ENCODE data around the gene PIM2. TPM values are rescaled to one million over a fixed set of nuclear protein-coding genes. Genes with fewer than 3 reads are reported as not detected.

PIM2 gene
- total RNA-seq: 10 to 100 TPM; 17.3 to 24.8 (median 19.1) TPM

DNA sequence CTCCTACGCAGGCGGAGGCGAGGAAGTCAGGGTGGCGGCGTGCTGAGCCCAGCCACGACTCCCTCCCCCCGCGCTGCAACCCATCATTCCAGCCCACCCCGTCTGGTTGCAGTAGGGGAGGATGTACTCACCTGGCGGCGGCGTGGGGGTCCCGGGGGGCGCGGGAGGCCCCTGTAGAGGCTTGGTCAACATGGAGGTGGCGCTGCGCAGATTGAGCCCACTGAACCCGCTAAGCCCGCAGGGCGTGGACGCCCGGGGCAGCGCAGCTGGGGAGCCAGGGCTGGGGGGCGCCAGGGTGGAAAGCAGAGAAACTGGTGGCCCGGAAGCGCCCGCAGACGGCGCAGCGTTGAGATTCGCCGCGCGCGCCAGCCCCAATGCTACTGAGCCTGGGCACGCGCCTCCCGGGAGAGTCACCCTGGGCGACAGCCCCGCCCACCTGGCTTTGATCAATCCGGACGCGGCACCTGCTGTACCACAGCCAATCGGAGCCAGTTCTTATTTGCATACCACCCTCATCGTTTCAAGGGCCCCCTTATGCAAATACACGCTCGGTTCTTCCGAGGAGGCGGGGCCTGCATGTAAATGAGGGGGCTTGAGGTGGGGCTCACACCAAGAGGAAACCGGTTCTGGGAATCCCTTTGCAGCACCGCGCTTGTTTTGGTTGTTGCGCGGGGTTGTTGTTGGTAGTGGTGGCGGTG, at the start of gene PIM2:
Gene PIM2, minus strand, starts transcription at position 382 of the 698 bp plus-strand sequence. Its CDS starts 190 bp downstream, at position 192.
- Histone ChIP-seq H3K27me3 (no peaks in the 10 kb centered on the region), H3K4me1 (peaks cover 0 to 7% (median 3%) of the 10 kb centered on the region in 4 donors), H3K9me3 (no peaks in the 10 kb centered on the region), H3K36me3 (peaks cover 0 to 20% (median 0%) of the 10 kb centered on the region in 3 donors), H3K27ac (peak within 1 kb of the TSS; percentile 84 to 93 (median 90)), H3K4me3 (peak within 1 kb of the TSS; percentile 72 to 84 (median 77))
- peak; percentile 89 to 97 (median 91) for DNase-seq
- TF ChIP-seq, protein P1, sequence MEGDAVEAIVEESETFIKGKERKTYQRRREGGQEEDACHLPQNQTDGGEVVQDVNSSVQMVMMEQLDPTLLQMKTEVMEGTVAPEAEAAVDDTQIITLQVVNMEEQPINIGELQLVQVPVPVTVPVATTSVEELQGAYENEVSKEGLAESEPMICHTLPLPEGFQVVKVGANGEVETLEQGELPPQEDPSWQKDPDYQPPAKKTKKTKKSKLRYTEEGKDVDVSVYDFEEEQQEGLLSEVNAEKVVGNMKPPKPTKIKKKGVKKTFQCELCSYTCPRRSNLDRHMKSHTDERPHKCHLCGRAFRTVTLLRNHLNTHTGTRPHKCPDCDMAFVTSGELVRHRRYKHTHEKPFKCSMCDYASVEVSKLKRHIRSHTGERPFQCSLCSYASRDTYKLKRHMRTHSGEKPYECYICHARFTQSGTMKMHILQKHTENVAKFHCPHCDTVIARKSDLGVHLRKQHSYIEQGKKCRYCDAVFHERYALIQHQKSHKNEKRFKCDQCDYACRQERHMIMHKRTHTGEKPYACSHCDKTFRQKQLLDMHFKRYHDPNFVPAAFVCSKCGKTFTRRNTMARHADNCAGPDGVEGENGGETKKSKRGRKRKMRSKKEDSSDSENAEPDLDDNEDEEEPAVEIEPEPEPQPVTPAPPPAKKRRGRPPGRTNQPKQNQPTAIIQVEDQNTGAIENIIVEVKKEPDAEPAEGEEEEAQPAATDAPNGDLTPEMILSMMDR (IDR thresholded peaks at IDR 0.05): no peak
- peak; percentile 90 to 97 for TF ChIP-seq POLR2A (IDR thresholded peaks at IDR 0.05)

DNA sequence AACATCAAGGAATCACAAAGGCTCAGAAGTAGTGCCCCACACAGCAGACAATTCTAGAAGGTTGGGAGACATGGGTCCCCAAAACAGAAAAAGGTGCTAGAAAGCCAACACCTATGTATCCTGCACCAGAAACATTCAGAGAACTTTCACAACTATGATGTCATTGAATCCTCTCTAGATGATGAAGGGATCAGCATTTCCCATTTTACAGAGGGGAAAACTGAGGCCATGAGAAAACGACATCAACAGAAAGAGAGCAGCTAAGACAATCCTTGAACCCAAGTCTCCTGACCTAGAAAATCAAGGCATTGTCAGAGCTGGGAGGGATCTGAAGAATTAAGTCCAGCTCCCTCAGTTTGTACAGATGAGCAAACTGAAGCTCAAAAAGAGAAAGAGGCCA, 49.6 kb upstream of the PIM2 start:
- Histone ChIP-seq H3K36me3 (no peaks in the 10 kb centered on the region), H3K27me3 (no peaks in the 10 kb centered on the region), H3K4me1 (no peaks in the 10 kb centered on the region), H3K4me3 (no peak overlapping the region), H3K27ac (no peak overlapping the region), H3K9me3 (no peaks in the 10 kb centered on the region)
- no peak for DNase-seq
- TF ChIP-seq, protein P1 (IDR thresholded peaks at IDR 0.05): no peak
- no peak for TF ChIP-seq POLR2A (IDR thresholded peaks at IDR 0.05)

DNA sequence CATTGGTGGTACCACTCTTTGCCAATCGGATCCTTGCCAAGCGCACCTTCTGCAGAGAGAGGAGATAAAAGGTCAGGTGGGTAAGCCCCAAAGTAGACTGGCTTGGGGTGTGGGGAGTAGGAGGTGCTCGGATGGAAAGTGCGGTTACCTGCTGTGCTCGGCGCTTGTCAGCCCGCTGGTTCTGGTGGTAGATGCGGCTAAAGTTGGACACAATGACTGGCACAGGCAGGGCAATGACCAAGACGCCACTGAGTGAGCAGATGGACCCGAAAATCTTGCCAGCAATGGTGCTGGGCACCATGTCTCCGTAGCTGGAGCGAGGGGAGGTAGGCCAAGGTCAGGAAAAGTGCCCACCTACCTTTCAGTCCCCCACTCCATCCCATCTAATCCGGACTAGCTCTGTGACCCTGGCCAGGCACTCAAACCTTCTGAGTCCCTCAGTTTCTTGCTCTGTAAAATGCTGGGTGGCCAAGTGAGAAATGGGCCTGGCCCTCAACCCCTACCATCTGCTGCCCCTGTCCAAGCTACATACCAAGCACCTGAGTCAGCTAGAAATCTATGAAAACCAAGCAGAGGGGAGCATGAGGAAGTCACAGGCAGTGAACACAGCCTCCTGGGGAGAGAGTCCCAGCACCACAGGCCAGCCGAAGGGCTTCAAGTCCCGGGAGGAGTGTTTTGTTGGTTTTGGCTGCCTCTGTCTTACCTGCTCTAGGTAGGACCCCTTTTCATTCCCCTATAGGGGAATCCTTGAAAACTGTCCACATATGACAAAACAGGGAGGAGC, 48.2 kb upstream of the PIM2 start:
- no peaks in the 10 kb centered on the region for H3K36me3 ChIP-seq
- no peak overlapping the region for H3K4me3 ChIP-seq
- TF ChIP-seq, protein P1 (IDR thresholded peaks at IDR 0.05): no peak
- no peak for TF ChIP-seq POLR2A (IDR thresholded peaks at IDR 0.05)
- H3K9me3 ChIP-seq: no peaks in the 10 kb centered on the region
- DNase-seq: no peak
- no peak overlapping the region for H3K27ac ChIP-seq
- H3K4me1 ChIP-seq: no peaks in the 10 kb centered on the region
- no peaks in the 10 kb centered on the region for H3K27me3 ChIP-seq

DNA sequence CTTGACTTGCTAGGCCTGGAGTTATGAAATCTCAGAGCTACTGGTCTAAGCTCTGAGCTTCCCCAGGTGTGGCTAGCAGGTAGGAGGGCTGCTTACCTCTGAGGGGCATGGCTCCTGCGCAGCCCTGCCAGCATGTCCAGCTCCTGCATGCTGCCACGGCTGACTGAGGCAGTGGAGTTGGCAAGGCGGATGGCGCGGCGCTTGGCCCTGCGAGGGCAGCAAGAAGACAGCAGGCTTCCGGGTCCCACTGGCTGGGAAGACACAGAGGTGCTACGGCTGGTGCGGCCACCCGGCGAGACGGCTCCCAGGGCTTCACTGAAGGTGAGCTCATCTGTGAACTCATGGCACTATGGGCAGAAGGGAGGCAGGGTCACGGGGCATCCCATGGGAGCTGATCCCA, 47.1 kb upstream of the PIM2 start:
- H3K9me3 ChIP-seq: no peaks in the 10 kb centered on the region
- TF ChIP-seq, protein P1 (IDR thresholded peaks at IDR 0.05): no peak
- no peak for TF ChIP-seq POLR2A (IDR thresholded peaks at IDR 0.05)
- H3K27ac ChIP-seq: no peak overlapping the region
- no peaks in the 10 kb centered on the region for H3K27me3 ChIP-seq
- no peaks in the 10 kb centered on the region for H3K4me1 ChIP-seq
- no peak overlapping the region for H3K4me3 ChIP-seq
- DNase-seq: no peak
- H3K36me3 ChIP-seq: no peaks in the 10 kb centered on the region

DNA sequence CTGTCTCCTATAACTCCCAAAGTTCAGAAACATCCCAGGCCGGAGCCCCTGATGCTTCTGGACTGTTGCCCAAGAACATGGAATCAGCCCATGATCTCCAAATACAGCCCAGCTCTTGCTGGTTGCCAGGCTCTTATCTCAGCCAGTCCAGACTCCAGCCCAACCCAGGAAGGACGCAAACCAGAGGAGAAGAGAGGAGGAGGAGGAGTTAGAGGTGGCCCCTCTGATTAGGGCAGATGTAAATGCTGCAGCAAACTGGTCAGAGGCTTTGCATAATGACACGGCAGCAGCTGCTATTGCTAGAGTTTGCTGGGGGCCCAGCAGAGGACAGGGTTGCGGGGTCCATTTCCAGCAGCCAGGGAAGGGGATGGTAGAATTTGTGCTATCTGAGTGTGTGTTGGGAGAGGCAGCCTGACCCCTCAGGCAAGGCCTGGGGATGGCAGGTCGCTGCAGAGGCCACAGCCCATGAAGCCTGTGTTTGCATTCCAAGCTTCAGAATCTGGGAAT, 42.8 kb upstream of the PIM2 start:
- no peaks in the 10 kb centered on the region for H3K36me3 ChIP-seq
- no peak overlapping the region for H3K4me3 ChIP-seq
- peaks cover 0 to 9% (median 0%) of the 10 kb centered on the region in 4 donors for H3K4me1 ChIP-seq
- no peaks in the 10 kb centered on the region for H3K27me3 ChIP-seq
- no peaks in the 10 kb centered on the region for H3K9me3 ChIP-seq
- peak overlapping the region in 3 of 4 donors; percentile 22 to 85 (median 42) for H3K27ac ChIP-seq
- no peak for TF ChIP-seq POLR2A (IDR thresholded peaks at IDR 0.05)
- TF ChIP-seq, protein P1 (IDR thresholded peaks at IDR 0.05): no peak
- DNase-seq: peak in 2 of 3 donors; percentile 38 to 57
